ENCODE data around the gene MAJIN. TPM values are rescaled to one million over a fixed set of nuclear protein-coding genes. Genes with fewer than 3 reads are reported as not detected.

Gene MAJIN
- total and polyA plus RNA-seq, 2 experiments from 2014 or later, result not detected

GRCh38 chr11:64970731-64971151, 1.2 kb downstream of the MAJIN start:
- H3K27ac ChIP-seq, result no peak overlapping the region
- H4K20me1 ChIP-seq (ENCODE audit: insufficient read depth, poor library complexity, severe bottlenecking), result no peaks in the 10 kb centered on the region
- no peak overlapping the region for H2AFZ ChIP-seq
- H3K4me3 ChIP-seq, result no peak overlapping the region
- 96% methylated on average over 8 of the region's 8 CpGs for WGBS (ENCODE audit: low lambda C conversion rate, missing lambda C conversion rate)
- no peaks in the 10 kb centered on the region for H3K9me3 ChIP-seq (ENCODE audit: low read depth)
- TF ChIP-seq EZH2 (IDR thresholded peaks at IDR 0.05; ENCODE audit: borderline replicate concordance), result no peak
- TF ChIP-seq CTCF (IDR thresholded peaks at IDR 0.05; ENCODE audit: poor library complexity), result no peak
- TF ChIP-seq EZH2phosphoT487 (IDR thresholded peaks at IDR 0.05; ENCODE audit: low read depth, severe bottlenecking, unreplicated experiment), result no peak
- H3K79me2 ChIP-seq, result no peaks in the 10 kb centered on the region
- H3K9me2 ChIP-seq (replicated peaks; ENCODE audit: insufficient read depth), result no peaks in the 10 kb centered on the region
- no peak overlapping the region for H3K4me2 ChIP-seq
- no peak for DNase-seq (ENCODE audit: low spot score)
- no peaks in the 10 kb centered on the region for H3K27me3 ChIP-seq
- no peaks in the 10 kb centered on the region for H3K4me1 ChIP-seq (ENCODE audit: insufficient read depth)
- H3K36me3 ChIP-seq (replicated peaks; ENCODE audit: insufficient read depth, low read depth), result no peaks in the 10 kb centered on the region

DNA sequence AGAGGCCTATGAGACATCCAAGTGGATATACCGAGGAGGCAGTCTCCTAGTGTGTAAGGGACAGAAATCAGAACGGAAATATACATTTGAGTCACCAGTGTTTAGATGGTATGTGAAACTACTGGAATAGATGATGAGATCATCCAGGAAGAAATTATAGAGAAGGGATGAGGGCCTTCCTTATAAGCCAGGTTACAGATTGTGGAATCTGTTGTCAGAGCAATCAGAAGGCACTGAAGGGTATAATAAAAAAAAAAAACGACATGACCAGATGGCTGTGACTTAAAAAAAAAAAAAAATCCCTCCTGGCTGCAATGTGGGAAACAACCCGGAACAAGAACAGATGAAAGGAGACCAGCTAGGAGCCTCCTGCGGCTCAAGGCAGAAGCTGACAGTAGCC, 2.7 kb downstream of the MAJIN start:
- H4K20me1 ChIP-seq (ENCODE audit: insufficient read depth, poor library complexity, severe bottlenecking), result no peaks in the 10 kb centered on the region
- WGBS (ENCODE audit: low lambda C conversion rate, missing lambda C conversion rate), result 65% methylated on average over 5 of the region's 5 CpGs

GRCh38 chr11:64967375-64967774, 4.5 kb downstream of the MAJIN start:
- DNase-seq (ENCODE audit: low spot score), result no peak
- H3K4me3 ChIP-seq, result no peak overlapping the region
- H3K27ac ChIP-seq, result no peak overlapping the region
- H3K36me3 ChIP-seq (replicated peaks; ENCODE audit: insufficient read depth, low read depth), result no peaks in the 10 kb centered on the region
- no peaks in the 10 kb centered on the region for H3K9me2 ChIP-seq (replicated peaks; ENCODE audit: insufficient read depth)
- H3K9me3 ChIP-seq (ENCODE audit: low read depth), result no peaks in the 10 kb centered on the region
- H3K27me3 ChIP-seq, result no peaks in the 10 kb centered on the region
- H4K20me1 ChIP-seq (ENCODE audit: insufficient read depth, poor library complexity, severe bottlenecking), result no peaks in the 10 kb centered on the region
- H3K79me2 ChIP-seq, result no peaks in the 10 kb centered on the region
- 93% methylated on average over 3 of the region's 3 CpGs for WGBS (ENCODE audit: low lambda C conversion rate, missing lambda C conversion rate)
- TF ChIP-seq CTCF (IDR thresholded peaks at IDR 0.05; ENCODE audit: poor library complexity), result no peak
- TF ChIP-seq EZH2phosphoT487 (IDR thresholded peaks at IDR 0.05; ENCODE audit: low read depth, severe bottlenecking, unreplicated experiment), result no peak
- no peak for TF ChIP-seq EZH2 (IDR thresholded peaks at IDR 0.05; ENCODE audit: borderline replicate concordance)
- no peaks in the 10 kb centered on the region for H3K4me1 ChIP-seq (ENCODE audit: insufficient read depth)
- H3K4me2 ChIP-seq, result no peak overlapping the region
- H2AFZ ChIP-seq, result no peak overlapping the region

More for the DNA sequence above, 2.7 kb downstream of the MAJIN start:
- no peak overlapping the region for H3K4me2 ChIP-seq
- H2AFZ ChIP-seq, result no peak overlapping the region
- H3K27ac ChIP-seq, result no peak overlapping the region
- no peaks in the 10 kb centered on the region for H3K36me3 ChIP-seq (replicated peaks; ENCODE audit: insufficient read depth, low read depth)
- no peaks in the 10 kb centered on the region for H3K79me2 ChIP-seq
- no peak for DNase-seq (ENCODE audit: low spot score)
- no peaks in the 10 kb centered on the region for H3K9me2 ChIP-seq (replicated peaks; ENCODE audit: insufficient read depth)
- TF ChIP-seq EZH2phosphoT487 (IDR thresholded peaks at IDR 0.05; ENCODE audit: low read depth, severe bottlenecking, unreplicated experiment) (no peak), CTCF (IDR thresholded peaks at IDR 0.05; ENCODE audit: poor library complexity) (no peak), EZH2 (IDR thresholded peaks at IDR 0.05; ENCODE audit: borderline replicate concordance) (no peak)
- H3K27me3 ChIP-seq, result no peaks in the 10 kb centered on the region
- H3K4me1 ChIP-seq (ENCODE audit: insufficient read depth), result no peaks in the 10 kb centered on the region
- no peaks in the 10 kb centered on the region for H3K9me3 ChIP-seq (ENCODE audit: low read depth)
- H3K4me3 ChIP-seq, result no peak overlapping the region

Measured in hepatocyte (in vitro differentiated cells).